ENCODE results near the gene TMEM253.

Gene TMEM253

DNA sequence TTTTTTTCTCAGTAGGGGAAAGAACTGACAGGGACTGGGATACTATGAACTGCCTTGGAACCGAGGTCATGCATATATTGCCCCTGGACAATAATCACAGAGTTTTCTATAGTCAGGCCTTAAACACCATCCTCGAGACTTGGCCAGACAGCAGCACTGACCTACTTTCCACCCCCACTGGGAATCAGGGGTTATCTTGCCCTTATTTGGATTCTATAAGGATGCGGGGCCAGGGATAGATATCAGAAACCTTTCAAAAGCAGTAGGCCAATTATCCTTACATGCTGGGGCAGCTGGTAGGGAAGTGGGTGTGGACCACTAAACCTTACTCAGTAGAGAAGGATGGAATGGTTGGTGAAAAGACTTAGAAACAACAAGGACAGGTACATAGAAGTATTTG lies 4.4 kb upstream of the TMEM253 start:
- Histone ChIP-seq H3K4me3 (ENCODE audit: low read depth, low read length) (no peak overlapping the region), H3K4me1 (ENCODE audit: control insufficient read depth, insufficient read depth, low read length) (peaks cover 17% of the 10 kb centered on the region; the same call in 1 of the 2 replicates)
- POLR2A ChIA-PET: interaction anchor here (1.4 to 2.9 kb wide), 3 partner anchors 8 to 33 kb away, joined by 3 to 18 read pairs (median 8); partner anchors contain the start of gene ARHGEF40

DNA sequence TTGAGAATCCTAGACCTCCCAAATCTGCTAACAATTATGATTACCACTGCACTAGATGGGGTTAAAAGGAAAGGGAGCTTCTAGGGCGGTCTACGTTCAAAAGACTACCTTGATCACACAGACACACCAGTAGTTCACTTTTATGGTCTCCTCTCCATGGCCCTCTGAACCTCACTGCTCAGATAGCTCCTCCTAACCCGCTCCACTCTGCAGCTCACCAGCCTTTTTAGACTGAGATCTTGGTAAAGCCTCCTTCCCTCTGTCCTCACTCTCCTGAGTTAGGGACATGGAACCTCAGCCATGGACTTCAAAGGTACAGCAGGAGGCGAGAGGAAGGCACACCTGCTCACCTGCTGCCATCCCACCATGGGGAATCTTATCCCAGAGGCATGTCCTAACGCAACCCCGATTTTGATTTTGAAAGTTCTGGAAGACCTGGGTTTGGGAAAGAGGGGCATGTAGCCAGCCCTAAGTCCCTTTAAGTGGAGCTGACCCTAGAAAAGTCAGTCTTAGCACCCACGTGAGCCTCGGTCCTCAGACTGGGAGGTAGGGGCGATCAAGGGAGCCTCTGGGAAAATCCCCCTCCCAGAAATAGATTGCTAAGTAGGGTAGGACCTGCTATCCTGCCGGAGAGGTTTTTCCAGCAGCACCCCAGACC lies 3.8 kb upstream of the TMEM253 start:
- TF ChIP-seq, protein P1, sequence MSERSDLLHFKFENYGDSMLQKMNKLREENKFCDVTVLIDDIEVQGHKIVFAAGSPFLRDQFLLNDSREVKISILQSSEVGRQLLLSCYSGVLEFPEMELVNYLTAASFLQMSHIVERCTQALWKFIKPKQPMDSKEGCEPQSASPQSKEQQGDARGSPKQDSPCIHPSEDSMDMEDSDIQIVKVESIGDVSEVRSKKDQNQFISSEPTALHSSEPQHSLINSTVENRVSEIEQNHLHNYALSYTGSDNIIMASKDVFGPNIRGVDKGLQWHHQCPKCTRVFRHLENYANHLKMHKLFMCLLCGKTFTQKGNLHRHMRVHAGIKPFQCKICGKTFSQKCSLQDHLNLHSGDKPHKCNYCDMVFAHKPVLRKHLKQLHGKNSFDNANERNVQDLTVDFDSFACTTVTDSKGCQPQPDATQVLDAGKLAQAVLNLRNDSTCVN (tag by site-specific recombination; optimal IDR thresholded peaks at IDR 0.05): no peak
- TF ChIP-seq ZNF658 (tag by site-specific recombination; IDR thresholded peaks at IDR 0.05) (no peak), TCF7L2 (IDR thresholded peaks at IDR 0.05; ENCODE audit: borderline replicate concordance, low read depth, low read length) (no peak), SALL2 (tag by site-specific recombination; IDR thresholded peaks at IDR 0.05; ENCODE audit: borderline replicate concordance) (no peak), ZBTB48 (tag by site-specific recombination; IDR thresholded peaks at IDR 0.05) (peak; percentile 63), ZNF785 (tag by site-specific recombination; IDR thresholded peaks at IDR 0.05) (no peak), ZNF112 (tag by site-specific recombination; IDR thresholded peaks at IDR 0.05) (no peak), ZNF610 (tag by site-specific recombination; IDR thresholded peaks at IDR 0.05; ENCODE audit: borderline replicate concordance) (no peak), ZNF621 (tag by site-specific recombination; IDR thresholded peaks at IDR 0.05) (no peak)
- TF ChIP-seq, protein P2, sequence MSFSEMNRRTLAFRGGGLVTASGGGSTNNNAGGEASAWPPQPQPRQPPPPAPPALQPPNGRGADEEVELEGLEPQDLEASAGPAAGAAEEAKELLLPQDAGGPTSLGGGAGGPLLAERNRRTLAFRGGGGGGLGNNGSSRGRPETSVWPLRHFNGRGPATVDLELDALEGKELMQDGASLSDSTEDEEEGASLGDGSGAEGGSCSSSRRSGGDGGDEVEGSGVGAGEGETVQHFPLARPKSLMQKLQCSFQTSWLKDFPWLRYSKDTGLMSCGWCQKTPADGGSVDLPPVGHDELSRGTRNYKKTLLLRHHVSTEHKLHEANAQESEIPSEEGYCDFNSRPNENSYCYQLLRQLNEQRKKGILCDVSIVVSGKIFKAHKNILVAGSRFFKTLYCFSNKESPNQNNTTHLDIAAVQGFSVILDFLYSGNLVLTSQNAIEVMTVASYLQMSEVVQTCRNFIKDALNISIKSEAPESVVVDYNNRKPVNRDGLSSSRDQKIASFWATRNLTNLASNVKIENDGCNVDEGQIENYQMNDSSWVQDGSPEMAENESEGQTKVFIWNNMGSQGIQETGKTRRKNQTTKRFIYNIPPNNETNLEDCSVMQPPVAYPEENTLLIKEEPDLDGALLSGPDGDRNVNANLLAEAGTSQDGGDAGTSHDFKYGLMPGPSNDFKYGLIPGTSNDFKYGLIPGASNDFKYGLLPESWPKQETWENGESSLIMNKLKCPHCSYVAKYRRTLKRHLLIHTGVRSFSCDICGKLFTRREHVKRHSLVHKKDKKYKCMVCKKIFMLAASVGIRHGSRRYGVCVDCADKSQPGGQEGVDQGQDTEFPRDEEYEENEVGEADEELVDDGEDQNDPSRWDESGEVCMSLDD (tag by site-specific recombination; IDR thresholded peaks at IDR 0.05): no peak
- TF ChIP-seq, protein P3, sequence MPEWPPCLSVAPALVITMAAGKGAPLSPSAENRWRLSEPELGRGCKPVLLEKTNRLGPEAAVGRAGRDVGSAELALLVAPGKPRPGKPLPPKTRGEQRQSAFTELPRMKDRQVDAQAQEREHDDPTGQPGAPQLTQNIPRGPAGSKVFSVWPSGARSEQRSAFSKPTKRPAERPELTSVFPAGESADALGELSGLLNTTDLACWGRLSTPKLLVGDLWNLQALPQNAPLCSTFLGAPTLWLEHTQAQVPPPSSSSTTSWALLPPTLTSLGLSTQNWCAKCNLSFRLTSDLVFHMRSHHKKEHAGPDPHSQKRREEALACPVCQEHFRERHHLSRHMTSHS (tag by site-specific recombination; IDR thresholded peaks at IDR 0.05): no peak
- TF ChIP-seq, protein P4, sequence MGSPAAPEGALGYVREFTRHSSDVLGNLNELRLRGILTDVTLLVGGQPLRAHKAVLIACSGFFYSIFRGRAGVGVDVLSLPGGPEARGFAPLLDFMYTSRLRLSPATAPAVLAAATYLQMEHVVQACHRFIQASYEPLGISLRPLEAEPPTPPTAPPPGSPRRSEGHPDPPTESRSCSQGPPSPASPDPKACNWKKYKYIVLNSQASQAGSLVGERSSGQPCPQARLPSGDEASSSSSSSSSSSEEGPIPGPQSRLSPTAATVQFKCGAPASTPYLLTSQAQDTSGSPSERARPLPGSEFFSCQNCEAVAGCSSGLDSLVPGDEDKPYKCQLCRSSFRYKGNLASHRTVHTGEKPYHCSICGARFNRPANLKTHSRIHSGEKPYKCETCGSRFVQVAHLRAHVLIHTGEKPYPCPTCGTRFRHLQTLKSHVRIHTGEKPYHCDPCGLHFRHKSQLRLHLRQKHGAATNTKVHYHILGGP (tag by site-specific recombination; IDR thresholded peaks at IDR 0.05): no peak
- TF ChIP-seq, protein P5, sequence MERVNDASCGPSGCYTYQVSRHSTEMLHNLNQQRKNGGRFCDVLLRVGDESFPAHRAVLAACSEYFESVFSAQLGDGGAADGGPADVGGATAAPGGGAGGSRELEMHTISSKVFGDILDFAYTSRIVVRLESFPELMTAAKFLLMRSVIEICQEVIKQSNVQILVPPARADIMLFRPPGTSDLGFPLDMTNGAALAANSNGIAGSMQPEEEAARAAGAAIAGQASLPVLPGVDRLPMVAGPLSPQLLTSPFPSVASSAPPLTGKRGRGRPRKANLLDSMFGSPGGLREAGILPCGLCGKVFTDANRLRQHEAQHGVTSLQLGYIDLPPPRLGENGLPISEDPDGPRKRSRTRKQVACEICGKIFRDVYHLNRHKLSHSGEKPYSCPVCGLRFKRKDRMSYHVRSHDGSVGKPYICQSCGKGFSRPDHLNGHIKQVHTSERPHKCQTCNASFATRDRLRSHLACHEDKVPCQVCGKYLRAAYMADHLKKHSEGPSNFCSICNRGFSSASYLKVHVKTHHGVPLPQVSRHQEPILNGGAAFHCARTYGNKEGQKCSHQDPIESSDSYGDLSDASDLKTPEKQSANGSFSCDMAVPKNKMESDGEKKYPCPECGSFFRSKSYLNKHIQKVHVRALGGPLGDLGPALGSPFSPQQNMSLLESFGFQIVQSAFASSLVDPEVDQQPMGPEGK (tag by site-specific recombination; IDR thresholded peaks at IDR 0.05): 0 out of 2 replicates have a peak, but pooled peaks have one; percentile 2
- H3K4me1 ChIP-seq (ENCODE audit: control insufficient read depth, insufficient read depth, low read length): peaks cover 17% of the 10 kb centered on the region; the same call in 1 of the 2 replicates
- POLR2A ChIA-PET: interaction anchor here (1.4 to 2.9 kb wide), 3 partner anchors 10 to 34 kb away, joined by 3 to 18 read pairs (median 4); partner anchors contain the start of gene ARHGEF40
- H3K36me3 ChIP-seq (ENCODE audit: control insufficient read depth in 2 of 2, insufficient read depth in 1 of 2, low read length in 2 of 2): peaks cover 0 to 11% of the 10 kb centered on the region in 2 experiments; a peak in 1 of 3 replicates
- CTCF ChIA-PET: interaction anchor here (0.6 to 6.9 kb wide), 7 partner anchors 10 to 345 kb away, joined by 3 to 136 read pairs (median 6); no protein-coding TSS in a partner anchor
- no peaks in the 10 kb centered on the region for H3K9me3 ChIP-seq (ENCODE audit: control insufficient read depth, insufficient read depth, low read depth, low read length)
- peak overlapping the region; percentile 72 for H3K27ac ChIP-seq (ENCODE audit: extremely low read depth, low read depth, low read length)
- H3K4me3 ChIP-seq (ENCODE audit: low read depth, low read length): peak overlapping the region; percentile 35

More for the DNA sequence above, 4.4 kb upstream of the TMEM253 start:
- Histone ChIP-seq H3K36me3 (ENCODE audit: control insufficient read depth in 2 of 2, insufficient read depth in 1 of 2, low read length in 2 of 2) (peaks cover 1 to 18% of the 10 kb centered on the region in 2 experiments; a peak in 2 of 3 replicates), H3K27ac (ENCODE audit: extremely low read depth, low read depth, low read length) (no peak overlapping the region), H3K9me3 (ENCODE audit: control insufficient read depth, insufficient read depth, low read depth, low read length) (no peaks in the 10 kb centered on the region)
- CTCF ChIA-PET: interaction anchor here (0.6 to 6.9 kb wide), 8 partner anchors 8 to 346 kb away, joined by 3 to 175 read pairs (median 6); partner anchors contain the start of gene TMEM253
- TF ChIP-seq ZNF202 (tag by site-specific recombination; IDR thresholded peaks at IDR 0.05; ENCODE audit: borderline replicate concordance): no peak
- TF ChIP-seq ZNF37A (tag by site-specific recombination; IDR thresholded peaks at IDR 0.05): no peak
- no peak for TF ChIP-seq ZNF157 (tag by site-specific recombination; IDR thresholded peaks at IDR 0.05)

All from HEK293 (cell line).